ENCODE results near the gene KRABD2.
"Not testable (repeated sequence)": the region's sequence is repeated elsewhere in the genome, so short reads cannot be mapped to it uniquely, and the experiment has no call there.

The KRABD2 gene

GRCh38 chr17:8392674-8393469 is 16.4 kb upstream of the KRABD2 start:
- DNase-seq = no peak

DNA sequence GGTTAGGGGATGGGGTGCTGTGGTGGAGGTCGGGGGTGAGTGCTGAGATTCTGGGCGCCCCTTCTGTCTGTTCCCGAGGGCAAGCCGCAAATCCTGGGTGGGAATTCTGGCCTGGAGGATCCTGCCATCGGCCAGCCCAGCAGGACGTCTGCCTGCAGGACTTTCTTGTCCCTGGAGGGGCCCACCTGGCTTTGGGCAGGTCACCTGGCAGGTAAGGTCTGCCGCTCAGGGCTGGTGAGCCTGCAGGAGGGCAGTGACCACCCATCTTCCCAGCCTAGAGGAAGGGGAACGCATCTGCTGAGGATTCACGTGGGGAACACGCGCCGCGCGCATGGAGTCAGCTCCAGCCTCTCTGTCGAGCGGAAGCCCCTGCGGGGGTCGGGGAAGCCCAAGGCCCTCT is 15.8 kb upstream of the KRABD2 start:
- no peak for DNase-seq

GRCh38 chr17:8391711-8392110 is 15.2 kb upstream of the KRABD2 start:
- no peak for DNase-seq

- DNase-seq = no peak
Observed at GRCh38 chr17:8387914-8388651, 11.6 kb upstream of the KRABD2 start.

DNA sequence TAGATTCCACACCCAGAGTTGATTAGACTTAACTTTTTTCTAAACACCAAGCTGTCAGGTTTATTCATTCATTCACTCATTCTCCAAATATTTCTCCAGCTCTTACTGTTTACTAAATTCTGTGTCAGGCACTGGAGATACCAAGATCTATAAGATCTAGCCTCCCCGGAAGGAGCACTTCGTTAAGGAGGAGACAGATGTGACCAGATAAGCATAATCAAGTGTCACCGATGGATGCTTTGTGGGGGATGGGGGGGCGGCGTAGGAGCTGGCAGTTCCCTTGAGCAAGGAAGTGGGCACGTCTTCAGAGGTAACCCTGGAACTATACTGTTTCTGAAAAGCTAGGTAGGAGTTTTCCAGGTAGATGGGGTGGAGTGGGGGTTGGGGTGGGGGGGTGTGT is 10.3 kb upstream of the KRABD2 start:
- no peak for DNase-seq

GRCh38 chr17:8384801-8385378 is 8.4 kb upstream of the KRABD2 start:
- DNase-seq = no peak

GRCh38 chr17:8383143-8383822 is 6.8 kb upstream of the KRABD2 start, which contains the start of gene RPL26:
Gene RPL26, minus strand, starts transcription at chr17:8383193. Its CDS starts 883 bp downstream, at chr17:8382310.
- peak; percentile 89 to 91 for DNase-seq

DNA sequence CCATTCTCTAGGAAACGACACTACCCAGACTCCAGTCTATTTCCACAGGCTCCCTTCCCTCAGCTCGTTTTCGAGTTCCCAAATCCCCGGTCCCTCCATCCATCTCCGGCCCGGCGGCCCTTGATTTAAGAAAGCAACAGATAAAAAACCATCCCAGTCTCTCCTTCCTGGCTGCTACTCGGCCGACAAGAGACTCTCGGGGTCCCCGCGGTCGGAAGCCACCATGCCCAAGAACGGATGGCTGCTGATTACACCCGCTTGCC is 6.3 kb upstream of the KRABD2 start:
- no peak for DNase-seq

DNA sequence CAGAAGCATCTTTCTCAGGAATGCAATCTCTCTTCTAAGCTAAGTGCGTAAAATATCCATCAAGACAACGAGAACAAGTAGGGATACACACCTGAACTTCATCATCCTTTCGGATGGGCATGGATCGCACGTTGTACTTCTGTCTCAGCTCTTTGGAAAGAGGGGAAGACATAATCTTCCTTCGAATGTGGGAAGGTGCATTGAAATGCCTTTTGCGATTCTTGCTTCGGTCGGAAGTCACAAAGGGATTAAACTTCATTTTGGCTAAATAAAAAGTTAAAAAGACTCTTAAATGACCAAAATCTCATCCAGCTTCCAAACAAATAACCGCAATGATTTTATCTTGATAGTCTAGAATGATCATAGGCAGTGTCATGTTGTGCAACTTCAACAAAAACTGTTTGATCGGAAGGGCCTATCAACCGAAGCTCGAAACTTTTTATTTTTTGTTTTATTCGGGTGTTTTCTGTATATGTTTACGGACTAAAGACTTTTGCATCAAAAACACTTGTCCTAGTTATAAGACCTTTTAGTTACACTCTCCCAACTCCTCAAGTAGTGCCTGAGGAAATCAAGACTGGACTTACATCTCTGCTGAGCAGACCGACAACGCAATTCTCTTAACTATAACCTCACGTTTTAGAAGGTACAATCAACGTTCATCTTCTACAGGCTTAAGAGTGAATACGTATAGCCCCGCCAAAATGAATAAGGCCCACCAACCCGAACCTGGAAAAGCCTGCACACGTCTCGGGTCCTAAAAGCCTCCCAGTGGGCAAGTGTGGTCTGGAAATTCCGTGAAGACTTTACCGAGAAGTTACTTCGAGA is 5.8 kb upstream of the KRABD2 start:
- DNase-seq = no peak

- no peak for DNase-seq
Observed at GRCh38 chr17:8380049-8380448, 3.5 kb upstream of the KRABD2 start.

GRCh38 chr17:8378117-8378516 is 1.6 kb upstream of the KRABD2 start:
- not testable (repeated sequence) for DNase-seq

DNA sequence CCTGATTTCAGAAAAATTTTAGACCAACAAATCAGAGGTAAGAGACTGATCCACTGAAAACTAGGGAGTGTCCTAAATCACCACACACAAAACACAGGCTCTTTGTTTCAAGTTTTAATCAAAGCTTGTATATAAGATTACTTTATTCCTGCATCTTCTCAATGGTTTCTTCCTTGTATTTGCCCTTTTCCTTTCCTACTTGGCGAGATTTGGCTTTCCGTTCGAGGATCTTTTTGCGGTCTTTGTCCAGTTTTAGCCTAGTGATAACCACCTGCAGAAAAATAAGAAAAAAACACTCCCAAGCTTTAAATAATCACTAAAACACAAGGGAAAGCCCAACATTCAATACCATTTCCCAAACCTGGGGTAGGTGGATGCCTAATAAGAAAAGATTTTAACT is 918 bp upstream of the KRABD2 start:
- no peak for DNase-seq

GRCh38 chr17:8375738-8376259 is 705 bp downstream of the KRABD2 start:
- no peak for DNase-seq

GRCh38 chr17:8373856-8374255 is 2.6 kb downstream of the KRABD2 start:
- not testable (repeated sequence) for DNase-seq

DNA sequence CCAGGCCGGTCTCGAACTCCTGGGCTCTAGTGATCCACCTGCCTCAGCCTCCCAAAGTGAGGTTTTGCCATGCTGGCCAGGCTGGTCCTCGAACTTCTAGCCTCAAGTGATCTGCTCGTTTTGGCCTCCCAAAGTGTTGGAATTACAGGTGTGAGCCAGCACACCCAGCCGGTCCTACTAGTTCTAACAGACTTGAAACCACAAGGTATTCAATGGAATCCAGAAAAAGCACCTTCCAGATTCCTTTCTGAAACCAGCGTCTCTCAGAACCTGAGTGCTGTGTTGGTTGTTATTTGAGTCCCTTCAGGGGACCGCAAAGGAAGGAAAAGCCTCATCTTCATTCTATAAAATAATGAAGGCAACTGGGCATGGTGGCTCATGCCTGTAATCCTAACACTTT is 4.1 kb downstream of the KRABD2 start:
- DNase-seq = no peak

GRCh38 chr17:8371786-8372185 is 4.7 kb downstream of the KRABD2 start:
- DNase-seq = no peak

- DNase-seq = peak in 1 of 2 experiments; percentile 1
Observed at GRCh38 chr17:8369944-8370343, 6.6 kb downstream of the KRABD2 start.

GRCh38 chr17:8368193-8368592 is 8.3 kb downstream of the KRABD2 start:
- no peak for DNase-seq

- DNase-seq = no peak
Observed at GRCh38 chr17:8366231-8366630, 10.3 kb downstream of the KRABD2 start.

GRCh38 chr17:8365143-8365542 is 11.4 kb downstream of the KRABD2 start:
- DNase-seq = no peak

DNA sequence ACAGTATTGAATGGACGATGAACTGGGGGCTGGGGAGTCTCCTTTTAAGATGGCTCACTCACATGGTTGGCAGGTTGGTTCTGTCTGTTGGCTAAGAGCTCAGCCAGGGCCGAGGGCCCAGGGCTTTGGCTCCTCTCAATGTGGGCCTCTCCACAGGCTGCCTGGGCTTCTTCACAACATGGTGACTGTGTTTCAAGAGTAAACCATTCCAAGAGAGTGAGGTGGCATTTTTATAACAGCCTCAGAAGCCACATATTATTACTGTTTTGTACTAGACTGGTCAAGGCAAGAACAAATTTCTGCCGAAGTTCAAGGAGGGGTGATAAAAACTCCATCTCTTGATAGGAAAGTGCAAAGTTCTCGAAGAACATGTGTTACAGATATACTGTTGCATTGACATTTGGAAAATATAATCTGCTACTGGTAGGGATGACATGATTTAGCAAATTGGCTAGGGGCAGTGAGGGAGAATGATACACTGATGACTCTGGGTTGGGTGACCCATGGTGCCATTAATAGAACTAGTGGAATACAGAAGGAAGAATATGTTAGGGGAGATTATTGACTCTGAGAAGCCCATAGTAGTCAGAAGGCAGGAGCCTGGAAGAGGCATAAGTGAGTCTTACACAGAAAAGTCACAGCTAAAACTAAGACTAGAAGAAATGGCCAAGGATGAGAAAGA is 13.7 kb downstream of the KRABD2 start:
- DNase-seq = no peak

DNA sequence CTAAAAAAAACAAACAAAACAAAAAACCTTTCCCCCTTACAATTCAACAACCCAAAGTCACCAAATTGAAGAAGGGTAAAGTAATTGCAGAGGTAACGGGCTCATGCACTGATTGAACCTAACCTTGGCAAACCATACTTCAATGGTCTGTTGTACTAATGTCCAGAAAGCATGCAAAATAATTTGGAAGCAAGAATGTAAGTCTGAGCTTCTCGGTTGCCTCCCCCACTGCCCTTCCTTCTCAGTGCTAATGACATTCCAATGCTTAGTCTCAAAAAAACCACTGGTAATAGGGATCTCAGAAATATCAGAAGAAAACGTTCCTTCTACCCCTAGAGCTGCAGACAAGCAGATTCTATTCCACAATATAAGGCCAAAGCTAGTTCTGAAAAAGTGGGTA is 15.8 kb downstream of the KRABD2 start:
- no peak for DNase-seq
